ENCODE measurements around the gene IFT57. TPM values are rescaled to one million over a fixed set of nuclear protein-coding genes. Genes with fewer than 3 reads are reported as not detected.

Gene IFT57
- 10 to 100 TPM; 30.6 to 46.0 TPM for total RNA-seq

GRCh38 chr3:108221911-108222852, at the start of gene IFT57:
Gene IFT57, minus strand, starts transcription at chr3:108222424. Its CDS starts 102 bp downstream, at chr3:108222322.

Other genes with a start within 250 kb of the IFT57 start
- gene CD47, start 131.4 kb downstream of the IFT57 start, total RNA-seq = 100 to 1,000 TPM; 119 to 142 TPM
- gene HHLA2, start 74.1 kb upstream of the IFT57 start, total RNA-seq = not detected